HG03442 (cell line): ENCODE measurements around the gene KRTAP10-7.
"Not testable (repeated sequence)": the region's sequence is repeated elsewhere in the genome, so short reads cannot be mapped to it uniquely, and the experiment has no call there.

Experiments used
- ATAC-seq: cut with Tn5 transposase; IDR thresholded peaks from one replicate; pipeline ENCODE4 v1.9.1; 2021; ENCODE audit warnings: mild to moderate bottlenecking, moderate library complexity; ENCODE audit not compliant: unreplicated experiment

The KRTAP10-7 gene

DNA sequence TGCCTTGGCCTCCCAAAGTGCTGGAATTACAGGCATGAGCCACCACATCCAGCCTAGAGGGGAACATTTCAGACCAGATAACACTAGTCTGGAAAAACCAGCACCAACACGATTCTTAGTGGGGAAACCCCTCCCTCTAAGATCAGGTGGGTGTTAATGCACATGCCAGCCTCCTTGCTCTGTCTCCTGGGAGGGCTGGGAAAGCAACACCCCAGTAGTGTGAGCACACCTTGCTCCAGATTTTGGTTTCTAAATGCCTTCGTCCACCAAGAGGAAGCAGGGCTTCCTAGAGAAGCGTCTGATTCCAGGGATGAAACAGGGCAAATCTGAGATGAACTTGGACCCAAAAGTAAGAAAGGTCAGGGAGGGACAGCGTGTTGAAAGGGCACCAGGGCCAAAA lies 29.1 kb upstream of the KRTAP10-7 start:
- no peak for ATAC-seq

DNA sequence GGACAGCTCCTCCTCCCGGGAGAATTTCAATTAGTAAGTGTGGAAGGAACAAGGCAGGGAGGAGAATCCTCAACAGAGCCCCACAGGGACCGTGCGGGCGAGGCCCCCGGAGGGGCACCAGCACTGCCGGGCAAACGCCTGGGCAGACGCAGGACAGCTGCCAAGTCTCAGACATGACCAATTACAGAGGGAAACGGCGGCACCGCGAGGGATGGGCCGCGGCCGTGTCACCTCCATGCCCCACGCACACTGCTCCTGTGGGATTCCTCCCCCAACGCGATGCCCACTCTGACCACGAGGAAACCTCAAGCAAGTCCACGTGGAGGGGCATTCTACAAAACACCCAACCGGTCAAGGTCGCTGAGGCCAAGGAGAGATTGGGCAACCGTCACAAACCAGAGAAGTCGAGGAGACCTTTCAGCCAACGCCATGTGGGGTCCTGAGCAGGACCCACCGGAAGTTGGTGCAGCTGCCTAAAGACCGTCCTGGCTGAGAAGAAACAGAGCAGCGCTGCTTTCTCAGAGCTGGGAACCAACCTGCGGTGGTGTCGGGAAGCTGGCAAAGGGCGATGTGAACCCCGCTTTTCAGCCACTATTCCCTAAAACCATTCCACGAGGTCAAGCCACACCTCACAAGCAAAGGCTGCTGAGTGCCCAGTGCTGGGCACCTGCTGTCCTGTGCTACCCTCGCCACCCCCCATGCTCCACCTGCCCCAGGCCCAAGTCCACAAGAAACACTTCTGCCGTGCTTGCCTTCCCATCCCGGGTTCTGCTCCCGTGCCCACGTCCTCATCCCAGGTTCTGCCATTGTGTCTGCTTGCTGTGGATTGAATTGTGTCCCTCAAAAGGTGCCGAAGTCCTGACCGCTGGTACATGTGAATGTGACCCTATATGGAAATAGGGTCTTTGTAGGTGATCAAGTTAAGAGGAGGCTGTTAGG lies 28.3 kb upstream of the KRTAP10-7 start:
- ATAC-seq: no peak

DNA sequence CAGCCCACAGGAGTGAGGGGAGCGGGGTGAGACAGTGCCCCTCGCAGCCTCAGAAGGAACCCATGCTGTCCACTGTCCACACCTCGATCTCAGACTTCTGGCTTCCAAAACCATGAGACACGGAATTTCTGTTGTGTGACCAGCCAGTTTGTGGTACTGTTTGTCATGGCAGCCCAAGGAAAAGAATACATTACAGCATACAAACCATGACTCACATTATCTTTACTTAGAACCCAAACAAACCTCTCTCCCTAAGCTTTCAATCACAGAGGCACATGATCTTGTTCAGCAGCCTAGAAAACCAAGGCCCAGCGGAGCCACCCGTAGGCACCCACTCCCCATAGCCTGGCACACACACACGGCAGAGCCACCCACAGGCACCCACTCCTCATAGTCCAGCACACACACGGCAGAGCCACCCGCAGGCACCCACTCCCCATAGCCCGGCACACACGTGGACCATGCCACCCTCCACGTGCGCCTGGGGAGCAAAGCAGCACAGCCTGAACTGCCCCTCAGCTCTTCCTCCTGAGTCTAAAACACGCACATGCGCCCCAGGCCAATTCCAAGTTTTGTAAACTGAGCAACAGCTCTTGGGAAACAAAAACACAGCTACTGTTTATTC lies 27.3 kb upstream of the KRTAP10-7 start:
- ATAC-seq: no peak

DNA sequence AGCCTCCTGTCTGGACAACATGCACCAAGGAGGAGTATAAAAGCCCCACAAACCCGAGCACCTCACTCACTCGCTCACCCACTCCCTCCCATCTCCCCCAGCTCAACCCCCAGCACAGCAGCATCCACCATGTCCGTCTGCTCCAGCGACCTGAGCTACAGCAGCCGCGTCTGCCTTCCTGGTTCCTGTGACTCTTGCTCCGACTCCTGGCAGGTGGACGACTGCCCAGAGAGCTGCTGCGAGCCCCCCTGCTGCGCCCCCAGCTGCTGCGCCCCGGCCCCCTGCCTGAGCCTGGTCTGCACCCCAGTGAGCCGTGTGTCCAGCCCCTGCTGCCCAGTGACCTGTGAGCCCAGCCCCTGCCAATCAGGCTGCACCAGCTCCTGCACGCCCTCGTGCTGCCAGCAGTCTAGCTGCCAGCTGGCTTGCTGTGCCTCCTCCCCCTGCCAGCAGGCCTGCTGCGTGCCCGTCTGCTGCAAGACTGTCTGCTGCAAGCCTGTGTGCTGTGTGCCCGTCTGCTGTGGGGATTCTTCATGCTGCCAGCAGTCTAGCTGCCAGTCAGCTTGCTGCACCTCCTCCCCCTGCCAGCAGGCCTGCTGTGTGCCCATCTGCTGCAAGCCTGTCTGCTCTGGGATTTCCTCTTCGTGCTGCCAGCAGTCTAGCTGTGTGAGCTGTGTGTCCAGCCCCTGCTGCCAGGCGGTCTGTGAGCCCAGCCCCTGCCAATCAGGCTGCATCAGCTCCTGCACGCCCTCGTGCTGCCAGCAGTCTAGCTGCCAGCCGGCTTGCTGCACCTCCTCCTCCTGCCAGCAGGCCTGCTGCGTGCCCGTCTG lies 26.6 kb upstream of the KRTAP10-7 start, which contains the start of gene KRTAP10-4:
Gene KRTAP10-4 (plus strand): TSS at position 100 of the 827 bp plus-strand sequence. CDS start 30 bp downstream, at position 130.
- ATAC-seq: not testable (repeated sequence)

DNA sequence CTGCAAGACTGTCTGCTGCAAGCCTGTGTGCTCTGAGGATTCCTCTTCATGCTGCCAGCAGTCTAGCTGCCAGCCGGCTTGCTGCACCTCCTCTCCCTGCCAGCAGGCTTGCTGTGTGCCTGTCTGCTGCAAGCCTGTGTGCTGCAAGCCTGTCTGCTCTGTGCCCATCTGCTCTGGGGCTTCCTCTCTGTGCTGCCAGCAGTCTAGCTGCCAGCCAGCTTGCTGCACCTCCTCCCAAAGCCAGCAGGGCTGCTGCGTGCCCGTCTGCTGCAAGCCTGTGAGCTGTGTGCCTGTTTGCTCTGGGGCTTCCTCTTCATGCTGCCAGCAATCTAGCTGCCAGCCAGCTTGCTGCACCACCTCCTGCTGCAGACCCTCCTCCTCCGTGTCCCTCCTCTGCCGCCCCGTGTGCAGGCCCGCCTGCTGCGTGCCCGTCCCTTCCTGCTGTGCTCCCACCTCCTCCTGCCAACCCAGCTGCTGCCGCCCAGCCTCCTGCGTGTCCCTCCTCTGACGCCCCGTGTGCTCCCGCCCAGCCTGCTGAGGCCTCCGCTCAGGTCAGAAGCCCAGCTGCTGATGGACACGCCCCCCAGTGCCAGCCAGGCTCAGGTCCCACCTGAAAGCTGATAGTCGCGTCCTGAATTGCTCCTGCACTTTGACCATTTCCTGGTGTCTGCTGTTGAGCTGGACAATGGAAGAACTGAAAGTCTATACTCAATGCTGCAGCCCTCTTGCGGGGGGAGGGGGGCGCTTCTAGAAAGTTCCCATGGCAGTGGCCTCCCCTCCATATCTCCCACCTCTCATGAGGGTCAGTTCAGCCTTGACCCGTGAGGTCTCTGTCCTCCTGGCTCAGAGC lies 25.7 kb upstream of the KRTAP10-7 start:
- no peak for ATAC-seq

DNA sequence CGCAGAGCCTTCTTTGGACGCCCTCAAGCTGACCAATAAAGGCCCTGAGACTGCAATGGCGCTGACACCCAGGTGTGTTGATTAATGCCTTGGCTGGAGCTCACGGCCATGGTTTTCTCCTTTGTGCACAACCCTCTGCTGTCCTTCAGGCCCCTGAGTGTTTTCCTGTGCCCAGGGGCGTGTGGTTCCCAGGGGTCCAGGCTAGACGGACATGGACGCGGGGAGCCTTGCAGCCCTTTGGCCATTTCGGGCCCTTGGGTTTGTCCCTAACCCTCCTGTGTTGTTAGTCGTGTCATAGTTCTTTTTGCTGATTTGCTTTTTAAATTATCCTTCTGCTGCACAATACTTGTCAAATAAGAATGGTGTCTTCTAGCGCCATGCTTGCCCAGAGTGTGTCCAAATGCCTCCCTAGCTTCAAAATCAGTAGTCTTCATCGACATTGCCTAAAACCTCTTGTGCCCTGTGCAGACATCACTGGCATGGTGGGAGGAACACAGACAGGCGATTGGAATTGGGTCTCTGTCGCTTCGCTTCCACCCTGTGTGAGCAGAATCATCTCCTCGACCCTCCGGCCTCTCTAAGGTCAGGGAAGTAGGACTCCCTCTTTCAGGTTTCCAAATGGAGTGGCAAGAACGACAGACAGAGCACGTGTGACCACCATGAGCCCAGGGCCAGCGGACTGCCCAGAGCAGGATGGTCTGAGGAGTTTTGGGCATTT lies 24.9 kb upstream of the KRTAP10-7 start:
- no peak for ATAC-seq

DNA sequence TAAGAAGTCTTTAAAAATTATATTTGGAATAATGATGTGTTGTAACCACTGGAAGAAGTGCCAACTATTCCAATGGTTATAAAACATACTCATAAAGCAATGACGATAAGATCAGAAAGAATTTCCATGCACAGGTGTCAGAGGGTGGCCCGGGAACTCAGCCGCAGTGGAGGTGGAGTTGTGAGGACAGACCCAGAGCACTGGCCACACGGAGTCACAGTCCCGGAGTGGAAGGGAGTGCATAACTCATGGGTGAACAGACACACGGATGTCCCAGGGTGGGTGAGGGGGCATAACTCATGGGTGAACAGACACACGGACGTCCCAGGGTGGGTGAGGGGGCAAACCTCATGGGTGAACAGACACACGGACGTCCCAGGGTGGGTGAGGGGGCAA lies 24.4 kb upstream of the KRTAP10-7 start:
- ATAC-seq: no peak

DNA sequence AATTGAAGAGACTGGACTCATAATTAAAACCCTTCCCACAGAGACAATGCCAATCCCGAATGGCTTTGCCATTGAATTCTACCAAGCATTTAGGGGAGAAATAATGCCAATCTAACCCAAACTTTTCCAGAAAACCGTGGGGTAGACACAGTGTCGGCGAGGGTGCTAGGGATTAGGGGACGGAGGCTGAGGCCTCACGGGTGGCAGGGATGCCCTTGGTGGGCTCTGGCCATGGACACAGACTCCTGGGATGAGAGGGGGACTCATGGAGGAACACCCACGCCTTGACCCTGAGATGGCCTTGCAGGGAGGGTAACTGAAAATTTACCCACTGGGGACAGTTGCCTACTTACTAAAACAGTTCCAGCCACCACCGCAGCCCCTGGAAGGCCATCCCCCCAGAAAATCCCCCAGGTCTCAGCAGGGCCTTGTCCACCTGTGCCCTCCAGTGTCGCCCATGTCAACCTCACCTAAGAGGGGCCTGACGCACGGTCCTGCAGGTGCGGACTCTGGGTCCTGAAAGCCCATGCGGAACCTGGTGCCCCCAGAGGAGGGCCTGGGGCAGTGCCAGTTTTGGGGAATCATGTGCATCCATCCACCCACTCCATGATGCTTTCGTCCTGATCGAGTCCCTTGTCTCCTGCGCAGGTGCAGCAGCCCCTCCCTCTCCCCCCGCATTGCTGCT lies 21.9 kb upstream of the KRTAP10-7 start:
- ATAC-seq: no peak

DNA sequence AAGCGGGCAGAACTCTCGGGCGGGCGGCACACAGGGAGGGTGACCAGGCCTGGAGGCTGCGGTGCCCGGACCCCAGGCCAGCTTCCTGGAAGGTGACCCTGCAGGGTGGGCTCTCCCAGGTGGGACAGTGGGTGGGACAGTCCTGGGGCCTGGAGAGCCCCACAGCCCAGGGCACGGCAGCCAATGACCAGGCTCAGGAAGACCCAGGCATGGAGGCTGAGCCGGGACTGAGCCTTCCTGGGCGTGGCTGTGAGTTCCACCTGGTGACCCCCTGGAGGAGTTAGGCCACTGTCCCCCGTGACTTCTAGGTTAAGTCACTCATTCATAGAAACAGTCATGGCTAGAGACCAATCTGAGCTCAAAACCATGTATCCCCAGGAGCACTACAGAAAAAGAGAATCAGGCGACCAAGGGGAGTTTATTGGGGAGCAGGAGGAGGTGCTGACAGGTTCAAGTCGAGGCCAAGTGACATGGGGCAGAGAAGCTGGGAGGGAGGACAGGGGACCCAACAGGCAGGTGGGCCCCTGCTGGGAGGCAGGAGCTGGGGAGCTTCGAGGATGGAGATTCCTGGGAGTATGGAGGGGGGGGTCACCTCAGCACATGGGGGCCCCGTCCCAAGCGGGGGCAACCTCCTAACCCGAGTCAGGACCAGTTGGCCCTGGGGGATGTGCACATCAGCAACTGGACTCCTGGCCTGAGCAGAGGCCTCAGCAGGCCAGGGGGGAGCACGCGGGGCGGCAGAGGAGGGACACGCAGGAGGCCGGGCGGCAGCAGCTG lies 21.2 kb upstream of the KRTAP10-7 start:
- ATAC-seq: no peak

DNA sequence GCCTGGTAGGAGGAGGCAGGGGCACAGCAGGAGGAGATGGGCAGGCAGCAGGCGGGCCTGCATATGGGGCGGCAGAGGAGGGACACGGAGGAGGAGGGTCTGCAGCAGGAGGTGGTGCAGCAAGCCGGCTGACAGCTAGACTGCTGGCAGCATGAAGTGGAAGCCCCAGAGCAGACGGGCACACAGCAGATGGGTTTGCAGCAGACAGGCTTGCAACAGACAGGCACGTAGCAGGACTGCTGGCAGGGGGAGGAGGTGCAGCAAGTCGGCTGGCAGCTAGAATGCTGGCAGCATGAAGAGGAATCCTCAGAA lies 20.6 kb upstream of the KRTAP10-7 start:
- ATAC-seq: no peak

DNA sequence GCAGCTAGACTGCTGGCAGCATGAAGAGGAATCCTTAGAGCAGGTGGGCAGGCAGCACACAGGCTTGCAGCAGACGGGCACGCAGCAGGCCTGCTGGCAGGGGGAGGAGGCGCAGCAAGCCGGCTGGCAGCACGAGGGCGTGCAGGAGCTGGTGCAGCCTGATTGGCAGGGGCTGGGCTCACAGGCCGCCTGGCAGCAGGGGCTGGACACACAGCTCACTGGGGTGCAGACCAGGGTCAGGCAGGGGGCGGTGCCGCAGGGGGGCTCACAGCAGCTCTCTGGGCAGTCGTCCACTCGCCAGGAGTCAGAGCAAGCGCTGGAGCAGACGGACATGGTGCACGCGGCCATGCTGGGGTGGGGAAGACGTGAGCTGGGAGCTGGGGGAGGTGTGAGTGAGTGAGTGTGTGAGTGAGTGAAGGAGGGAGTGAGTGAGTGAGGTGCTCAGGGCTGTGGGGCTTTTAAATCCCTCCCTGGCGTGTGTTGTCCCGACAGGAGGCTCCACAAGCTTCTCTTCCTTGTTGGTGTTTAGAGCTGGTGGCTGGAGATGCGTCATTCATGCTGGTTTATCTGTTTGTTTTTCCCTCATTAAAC lies 20.1 kb upstream of the KRTAP10-7 start, which contains the start of gene KRTAP10-5:
Gene KRTAP10-5 (minus strand): TSS at position 374 of the 591 bp plus-strand sequence. CDS start 26 bp downstream, at position 348.
- not testable (repeated sequence) for ATAC-seq

DNA sequence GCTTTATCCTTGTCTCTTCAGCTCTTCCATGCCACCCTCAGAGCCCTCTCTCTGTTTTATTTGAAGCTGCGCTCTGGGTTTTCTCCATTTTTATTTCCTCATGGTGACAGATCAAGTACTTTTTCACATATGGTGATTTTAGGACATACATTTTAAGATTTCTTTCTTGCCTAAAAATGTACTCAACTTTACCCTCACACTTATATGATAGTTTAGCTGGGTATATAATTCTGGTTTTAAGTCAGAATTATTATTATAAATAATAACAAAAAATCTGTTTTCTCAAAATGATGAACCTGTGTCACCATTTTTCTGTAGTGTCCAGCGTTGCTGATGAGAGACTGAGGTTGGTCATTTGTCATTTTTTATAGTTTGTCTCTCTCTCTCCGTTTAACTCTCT lies 19.2 kb upstream of the KRTAP10-7 start:
- ATAC-seq: no peak

DNA sequence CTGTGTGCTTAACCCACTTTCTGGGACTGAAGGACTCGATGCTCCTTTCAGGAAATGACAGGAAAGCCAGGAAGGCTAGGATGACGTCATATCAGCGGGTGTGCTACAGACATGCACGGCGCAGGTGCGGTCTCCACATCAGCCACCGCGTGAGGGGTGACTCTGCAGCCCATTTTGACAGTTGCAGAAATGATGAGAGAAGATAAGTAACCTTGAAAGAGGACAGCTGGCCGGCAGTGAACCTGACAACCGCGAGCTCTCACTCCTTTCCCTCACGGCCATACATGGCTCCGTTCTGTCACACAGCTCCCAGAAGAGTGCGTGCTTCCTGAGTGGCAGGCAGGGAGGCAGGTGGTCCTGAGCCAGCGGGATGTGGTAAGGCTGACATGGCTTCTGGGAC lies 18.3 kb upstream of the KRTAP10-7 start:
- ATAC-seq: no peak

DNA sequence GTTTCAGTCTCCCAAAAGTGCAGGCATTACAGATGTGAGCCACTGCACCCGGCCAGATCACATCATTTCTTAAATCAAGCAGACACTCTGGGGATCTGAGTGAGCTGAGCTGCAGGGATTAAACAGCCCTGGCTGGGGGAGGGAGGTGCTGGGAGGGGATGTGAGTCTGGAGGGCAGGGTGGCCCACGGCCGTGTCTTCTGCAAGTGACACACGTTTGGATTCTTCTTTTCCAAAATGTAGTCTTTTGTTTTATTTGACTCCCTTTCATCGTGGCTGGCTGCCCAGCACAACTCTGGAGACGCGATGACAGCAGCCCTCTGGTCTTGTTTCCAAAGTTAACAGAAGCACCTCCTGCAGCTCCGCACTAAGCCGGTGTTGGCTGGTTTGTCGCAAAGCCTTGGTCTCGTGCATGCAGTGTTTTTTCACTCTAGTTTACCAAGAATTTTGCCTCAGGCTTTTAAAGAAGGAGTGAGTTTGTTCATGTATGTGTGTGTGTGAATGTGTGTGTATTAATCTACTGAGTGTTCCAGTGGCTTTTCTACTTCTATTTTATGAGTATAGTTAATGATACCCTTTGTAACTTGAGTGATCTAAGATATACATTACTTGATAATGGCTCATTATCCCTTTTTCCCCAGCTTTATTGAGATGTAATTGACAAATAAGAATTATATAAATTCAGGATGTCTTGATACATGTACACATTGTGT lies 17.2 kb upstream of the KRTAP10-7 start:
- ATAC-seq: no peak

DNA sequence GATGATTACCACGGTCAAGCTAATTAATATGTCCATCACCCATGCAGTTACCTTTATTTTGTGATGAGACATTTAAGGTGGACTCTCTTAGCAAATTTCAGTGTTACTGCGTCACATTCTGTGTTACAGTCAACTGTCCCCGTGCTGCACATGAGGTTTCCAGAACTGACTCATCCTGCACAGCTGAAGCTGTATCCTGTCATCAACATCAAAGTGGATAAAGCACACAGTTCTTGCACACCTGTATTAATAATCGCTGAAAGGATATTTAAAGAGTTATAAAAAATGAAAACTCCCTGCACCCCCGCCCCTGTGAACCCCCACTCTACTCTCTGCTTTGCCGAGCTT lies 16.6 kb upstream of the KRTAP10-7 start:
- no peak for ATAC-seq

DNA sequence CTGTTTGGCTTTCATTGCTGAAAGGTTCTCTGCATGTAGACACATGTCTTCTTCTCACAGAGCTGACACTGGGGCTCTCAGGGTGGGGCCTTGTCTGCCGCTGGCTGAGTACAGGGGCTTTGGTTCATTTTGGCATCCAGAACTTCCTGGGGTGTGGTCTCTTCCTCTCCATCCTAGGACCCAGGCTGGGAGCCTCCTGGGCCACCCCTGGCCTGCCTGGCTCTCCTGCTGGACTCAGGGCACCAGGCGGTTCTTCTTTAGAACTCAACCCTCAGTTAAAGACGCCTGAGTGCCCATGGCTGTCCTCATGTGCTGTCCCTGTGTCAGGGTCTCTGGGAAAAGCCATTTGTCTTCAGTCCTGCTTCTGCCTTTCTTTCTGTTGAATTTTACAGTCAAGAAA lies 14.5 kb upstream of the KRTAP10-7 start:
- ATAC-seq: no peak

DNA sequence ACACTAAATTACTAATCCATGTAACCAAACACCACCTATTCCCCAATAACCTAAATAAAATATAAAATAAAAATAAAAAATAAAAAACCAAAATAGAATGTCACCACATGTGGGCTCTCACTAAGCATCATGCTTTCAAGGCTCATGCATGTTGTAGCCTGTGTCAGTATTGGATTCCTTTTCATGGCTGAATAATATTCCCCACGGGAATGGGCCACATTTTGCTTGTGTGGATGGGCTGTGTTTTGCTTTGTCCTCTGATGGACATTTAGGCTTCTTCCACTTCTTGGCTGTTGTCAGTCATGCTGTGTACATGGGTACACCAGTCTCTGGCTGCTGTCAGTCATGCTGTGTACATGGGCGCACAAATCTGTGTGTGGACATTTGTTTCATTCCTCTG lies 11.3 kb upstream of the KRTAP10-7 start:
- ATAC-seq: no peak
